HG03196 (cell line): ENCODE results near the gene CALML5.

Source experiments
- ATAC-seq: cut with Tn5 transposase; IDR thresholded peaks from one replicate; pipeline ENCODE4 v1.9.1; 2021; ENCODE audit not compliant: unreplicated experiment

Gene CALML5

GRCh38 chr10:5517546-5517945 lies 18.2 kb upstream of the CALML5 start:
- ATAC-seq = no peak

GRCh38 chr10:5515948-5516761 lies 16.8 kb upstream of the CALML5 start:
- ATAC-seq = no peak

DNA sequence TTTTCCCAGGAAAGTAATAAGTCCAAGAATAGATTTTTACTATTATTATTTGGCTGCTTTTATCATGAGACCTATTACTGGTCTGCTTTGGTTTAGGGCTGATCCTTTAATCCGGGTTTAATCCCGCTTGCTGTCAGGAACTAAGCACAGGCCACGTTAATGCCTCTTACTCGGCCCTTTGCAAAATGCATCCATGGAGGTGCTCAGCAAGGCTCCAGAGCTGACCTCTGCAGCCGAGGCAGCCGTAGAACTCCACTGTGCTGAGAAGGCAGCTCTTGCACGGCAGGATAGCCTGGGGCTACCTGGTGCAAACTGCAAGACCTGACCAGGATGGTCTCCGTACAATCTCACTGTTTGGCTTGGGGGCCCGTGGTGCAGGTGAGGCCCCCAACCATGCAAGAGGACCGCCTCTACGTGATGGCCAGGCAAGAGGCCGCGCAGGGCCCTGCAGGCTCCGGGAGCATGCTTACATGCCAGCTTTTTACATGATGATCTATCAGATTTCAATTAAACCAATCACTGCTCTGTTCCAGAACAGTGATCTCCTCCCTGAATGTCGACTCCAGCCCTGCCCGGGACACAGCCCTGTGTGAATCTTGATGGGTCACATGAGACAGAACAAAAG lies 15.0 kb upstream of the CALML5 start:
- ATAC-seq = no peak

DNA sequence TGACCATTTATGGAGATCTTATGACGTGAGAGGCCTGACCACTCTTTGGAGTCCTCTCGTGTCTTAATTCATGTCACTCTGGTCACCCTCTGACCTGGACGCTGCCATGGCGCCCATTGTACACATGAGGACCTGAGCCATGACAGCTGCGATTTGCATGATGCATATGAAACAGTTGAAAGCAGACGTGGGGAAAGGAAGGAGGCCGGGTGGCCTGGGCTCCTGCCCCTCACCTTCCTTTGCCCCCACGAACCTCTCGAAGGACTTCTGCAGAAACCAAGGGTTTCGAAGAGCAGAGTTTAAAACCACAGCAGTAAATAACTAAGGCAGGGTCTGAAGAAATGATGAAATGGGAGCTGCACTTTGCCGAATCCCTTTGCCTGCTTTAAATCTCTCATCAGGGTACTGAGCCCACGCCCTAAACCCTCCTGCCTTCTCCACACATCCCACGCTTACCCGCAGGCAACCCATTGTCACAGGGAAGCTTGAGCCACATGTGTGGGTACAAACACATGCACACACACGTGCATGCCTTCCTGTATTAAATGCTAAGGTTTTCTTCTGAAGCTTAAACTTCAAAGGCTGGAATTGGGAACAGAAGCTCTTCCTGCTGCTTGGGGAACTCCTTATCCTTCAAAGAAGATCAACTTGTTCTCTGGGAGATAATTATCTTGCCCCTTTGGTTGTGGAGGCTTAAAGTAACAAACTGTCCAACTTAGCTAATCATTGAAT lies 13.7 kb upstream of the CALML5 start:
- ATAC-seq = no peak

- no peak for ATAC-seq
Measured at GRCh38 chr10:5512331-5512730, 13.0 kb upstream of the CALML5 start.

DNA sequence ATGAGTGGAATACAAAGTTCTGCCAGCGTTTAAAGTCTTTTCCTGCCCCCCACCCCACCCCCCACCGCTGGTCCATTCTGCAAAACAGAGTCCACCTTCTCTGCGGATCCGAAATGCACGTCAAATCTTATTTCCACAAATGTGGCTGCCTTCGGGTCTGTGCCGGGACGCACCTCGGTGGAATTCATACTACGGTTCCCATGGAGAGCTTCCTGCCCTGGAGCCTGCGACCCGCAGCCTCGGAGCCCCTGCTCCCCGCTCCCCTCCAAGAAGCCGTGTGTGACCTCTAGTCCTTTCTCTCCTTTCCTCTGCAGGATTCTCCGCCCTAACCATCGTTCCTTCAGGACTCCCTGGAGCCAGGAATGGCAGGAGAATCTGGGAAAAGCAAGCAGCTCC lies 12.5 kb upstream of the CALML5 start:
- ATAC-seq = no peak

- no peak for ATAC-seq
Measured at GRCh38 chr10:5511231-5511884, 12.0 kb upstream of the CALML5 start.

DNA sequence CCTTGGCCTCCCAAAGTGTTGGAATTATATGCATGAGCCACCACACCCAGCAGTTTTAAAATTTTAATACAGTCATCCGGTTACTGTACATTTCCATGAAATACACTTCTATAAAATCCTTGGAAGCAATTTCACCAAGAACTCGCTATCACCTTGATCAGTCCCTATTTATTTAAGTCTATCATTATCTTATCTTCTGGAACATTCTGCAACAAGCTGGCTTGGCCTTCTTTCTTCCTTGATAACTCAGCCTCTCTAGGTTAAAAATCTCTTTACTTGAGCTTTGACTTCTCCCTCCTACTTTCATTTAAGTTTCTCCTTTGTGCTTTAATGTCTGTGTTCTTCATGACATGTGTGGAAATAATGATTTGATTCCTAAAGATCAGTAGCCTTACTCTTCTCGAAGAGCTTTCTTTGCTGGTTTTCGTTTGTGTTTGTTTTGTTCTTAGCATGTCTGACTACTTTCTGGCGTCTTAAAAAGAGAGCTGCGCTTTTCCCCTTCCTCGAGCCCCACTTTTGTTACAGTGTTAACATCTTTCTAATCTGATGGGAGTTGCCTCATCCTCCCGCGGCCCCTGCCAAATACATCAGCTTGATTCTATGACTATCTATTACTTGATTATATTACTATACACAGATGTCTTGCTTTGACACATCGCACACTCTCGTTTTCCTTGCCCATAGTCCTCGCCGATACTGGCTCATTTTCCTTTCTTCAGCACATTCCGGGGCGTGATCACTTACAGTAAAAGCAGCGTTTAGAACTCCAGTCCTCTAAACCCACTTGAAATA lies 11.1 kb upstream of the CALML5 start:
- ATAC-seq = no peak

DNA sequence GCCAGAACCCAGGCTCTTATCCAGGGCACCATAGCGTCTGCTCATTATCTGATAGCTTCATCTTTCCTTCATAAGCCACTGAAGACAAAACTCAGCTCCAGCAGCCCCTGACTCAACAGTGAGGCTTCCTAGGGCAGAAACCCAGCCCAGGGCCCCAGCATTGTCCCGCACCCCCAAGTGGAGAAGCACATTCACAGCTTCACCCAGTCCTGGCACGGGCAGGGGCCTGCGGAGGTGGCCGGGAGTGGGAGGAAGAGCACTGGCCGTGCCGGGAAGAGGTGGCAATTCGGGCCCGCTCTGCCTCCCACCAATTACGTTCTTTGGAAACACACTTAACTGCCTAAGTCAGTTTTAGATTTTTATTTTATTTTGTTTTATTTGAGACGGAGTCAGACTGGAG lies 10.3 kb upstream of the CALML5 start:
- no peak for ATAC-seq

- no peak for ATAC-seq
Measured at GRCh38 chr10:5509236-5509635, 9.9 kb upstream of the CALML5 start.

- ATAC-seq = no peak
Measured at GRCh38 chr10:5508786-5509185, 9.4 kb upstream of the CALML5 start.

DNA sequence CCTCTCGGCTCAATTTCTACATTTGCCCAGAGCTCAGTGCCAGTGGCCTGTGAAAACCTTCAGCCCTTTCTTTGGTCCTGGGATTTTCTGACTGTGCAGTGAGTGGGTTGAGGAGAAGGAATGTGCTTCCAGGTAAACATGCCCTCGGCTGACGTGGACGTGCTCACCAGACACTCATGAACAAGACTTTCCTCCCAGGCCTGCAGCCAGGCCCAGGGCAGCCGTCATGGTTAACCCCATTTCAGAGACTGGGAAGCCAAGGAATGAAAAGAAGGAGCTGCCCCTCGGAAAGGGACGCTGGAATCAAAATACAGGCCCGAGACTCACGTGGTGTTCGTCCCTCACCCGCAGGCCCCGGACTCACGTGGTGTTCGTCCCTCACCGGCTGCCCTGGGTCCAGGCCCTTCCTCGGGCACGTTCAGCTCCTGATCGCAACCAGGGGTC lies 8.8 kb upstream of the CALML5 start:
- ATAC-seq = no peak

GRCh38 chr10:5507649-5508131 lies 8.3 kb upstream of the CALML5 start:
- no peak for ATAC-seq

DNA sequence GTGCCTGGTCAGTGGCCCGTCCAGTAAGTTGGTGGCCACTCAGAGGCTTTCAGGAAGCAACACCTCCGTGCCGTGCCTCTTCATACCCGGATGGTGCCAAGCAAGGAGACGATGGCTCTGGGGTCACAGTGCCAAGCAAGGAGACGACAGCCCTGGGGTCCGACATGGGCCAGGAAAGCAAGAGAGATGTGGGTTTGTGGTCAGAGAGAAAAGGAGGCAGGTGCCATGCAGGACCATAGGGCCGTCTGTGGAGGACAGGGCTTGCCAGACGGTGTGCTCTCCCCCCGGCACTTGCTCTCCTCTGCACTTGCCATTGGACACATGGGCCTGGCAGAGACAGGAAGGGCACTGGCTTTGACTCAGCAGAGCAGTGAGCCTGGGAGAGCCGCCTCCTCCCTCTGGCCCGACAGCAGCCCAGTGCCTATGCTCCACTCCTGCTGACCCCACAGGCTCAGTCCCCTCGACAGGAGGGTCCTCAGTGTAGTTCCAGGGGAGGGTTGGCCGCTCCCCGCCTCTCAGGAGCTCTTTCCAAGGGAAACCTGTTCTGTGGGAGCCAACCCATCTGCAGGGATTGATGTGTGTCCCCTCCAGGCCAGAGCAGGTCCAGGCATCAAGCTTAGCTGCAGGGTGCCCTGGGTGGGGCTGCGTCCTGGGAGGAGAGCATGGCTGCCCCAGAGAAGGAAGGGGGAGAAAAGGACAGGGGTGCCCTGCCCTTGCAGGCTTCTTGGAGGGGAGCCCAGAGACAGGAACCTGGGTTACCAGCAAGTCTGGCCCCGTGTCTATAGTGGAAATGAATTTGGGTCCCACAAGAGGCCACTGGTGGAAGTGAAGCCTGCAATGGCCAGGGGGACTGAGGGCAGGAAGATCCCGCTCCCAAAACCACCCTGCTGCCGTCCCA lies 7.6 kb upstream of the CALML5 start:
- no peak for ATAC-seq

DNA sequence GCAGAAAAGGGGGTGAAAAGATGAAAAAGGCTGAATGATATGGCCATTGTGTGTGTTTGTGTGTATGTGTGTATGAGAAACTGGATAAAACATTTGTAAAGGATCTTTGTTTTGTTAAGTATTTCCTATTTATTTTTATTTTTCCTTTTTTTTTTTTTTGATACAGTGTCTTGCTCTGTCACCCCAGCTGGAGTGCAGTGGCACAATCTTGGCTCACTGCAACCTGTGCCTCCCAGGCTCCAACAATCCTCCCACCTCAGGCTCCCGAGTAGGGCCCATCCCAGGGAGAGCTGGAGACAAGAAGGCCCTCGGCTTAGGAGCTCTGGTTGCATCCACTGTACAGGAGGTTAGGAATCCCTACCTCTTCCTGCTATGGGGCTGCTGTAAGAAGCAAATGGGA lies 6.9 kb upstream of the CALML5 start:
- no peak for ATAC-seq

GRCh38 chr10:5504146-5505072 lies 5.0 kb upstream of the CALML5 start:
- no peak for ATAC-seq

- no peak for ATAC-seq
Measured at GRCh38 chr10:5503477-5503835, 4.1 kb upstream of the CALML5 start.
